Body of pancreas (tissue), 4 donors: ENCODE data around the gene USP6NL. TPM values are rescaled to one million over a fixed set of nuclear protein-coding genes. Genes with fewer than 3 reads are reported as not detected.

ENCODE experiments used
- ATAC-seq: fragments of 150-250 bp; one replicate; pipeline ENCODE4 v1.9.1; 2016
- DNase-seq, 4 donors: peaks; one replicate each; pipeline ENCODE4 v3.0.0-alpha.2; 2019
- H3K27ac ChIP-seq, 4 donors: fragments of 200-600 bp; sonication (generic); 1 replicate in 3 of 4; 2 replicates in 1 of 4; pipeline versions ENCODE4 v1.5.1 to v1.6.1; 2016 to 2019; ENCODE audit warnings: mild to moderate bottlenecking in 1 of 4, mixed read lengths in 1 of 4, moderate library complexity in 1 of 4
- H3K27me3 ChIP-seq, 2 donors: fragments of 200-600 bp; sonication (generic); one replicate each; pipeline ENCODE4 v1.6.0; 2016; ENCODE audit warnings: mild to moderate bottlenecking in 1 of 2
- H3K36me3 ChIP-seq, 2 donors: fragments of 200-600 bp; sonication (generic); replicated peaks in 1 of 2; 2 replicates each; pipeline ENCODE4 v1.5.1; 2016; ENCODE audit warnings: low read depth in 2 of 2; ENCODE audit not compliant: insufficient read depth in 1 of 2
- H3K4me1 ChIP-seq: fragments of 200-600 bp; sonication (generic); one replicate; pipeline ENCODE4 v1.6.0; 2016
- H3K4me3 ChIP-seq, 2 donors: fragments of 200-600 bp; sonication (generic); 1 replicate in 1 of 2; 2 replicates in 1 of 2; pipeline ENCODE4 v1.5.1; 2016 to 2019
- H3K9me3 ChIP-seq, 3 donors: fragments of 200-600 bp; sonication (generic); 1 replicate in 2 of 3; 2 replicates in 1 of 3; pipeline ENCODE4 v1.5.1; 2016
- POLR2A ChIP-seq, 3 donors: fragments of 450-650 bp; IDR thresholded peaks; one replicate each; pipeline ENCODE4 v1.6.1; 2016; ENCODE audit warnings: antibody characterized with exemption in 3 of 3, mild to moderate bottlenecking in 2 of 3
- WGBS, 2 donors: methylation state at CpG; one replicate each; pipeline ENCODE4 v1.1.5; 2017; 5-methylcytosine and 5-hydroxymethylcytosine counted together
- intact Hi-C: fragments of 100-400 bp; cut with DNase I; formaldehyde crosslinking; loops from one replicate; pipeline ENCODE4 v1.15.1; 2023
- total RNA-seq, 2 donors: library from RNA; depleted of rRNA; stranded (reverse); fragments of >200 nt; gene quantifications; one replicate each; pipeline ENCODE4 v1.1.0, GENCODE V29; 2016
- TF ChIP-seq, protein P1 (sequence below), 7 experiments: fragments of 450-650 bp in 4 of 7; fragments of 200-600 bp in 3 of 7; sonication (generic) in 3 of 7; IDR thresholded peaks; one replicate each; pipeline ENCODE4 v1.5.1; 2016 to 2019; ENCODE audit warnings: antibody characterized with exemption in 7 of 7

Gene USP6NL
- total RNA-seq, result 10 to 100 TPM; 13.7 to 16.8 TPM

DNA sequence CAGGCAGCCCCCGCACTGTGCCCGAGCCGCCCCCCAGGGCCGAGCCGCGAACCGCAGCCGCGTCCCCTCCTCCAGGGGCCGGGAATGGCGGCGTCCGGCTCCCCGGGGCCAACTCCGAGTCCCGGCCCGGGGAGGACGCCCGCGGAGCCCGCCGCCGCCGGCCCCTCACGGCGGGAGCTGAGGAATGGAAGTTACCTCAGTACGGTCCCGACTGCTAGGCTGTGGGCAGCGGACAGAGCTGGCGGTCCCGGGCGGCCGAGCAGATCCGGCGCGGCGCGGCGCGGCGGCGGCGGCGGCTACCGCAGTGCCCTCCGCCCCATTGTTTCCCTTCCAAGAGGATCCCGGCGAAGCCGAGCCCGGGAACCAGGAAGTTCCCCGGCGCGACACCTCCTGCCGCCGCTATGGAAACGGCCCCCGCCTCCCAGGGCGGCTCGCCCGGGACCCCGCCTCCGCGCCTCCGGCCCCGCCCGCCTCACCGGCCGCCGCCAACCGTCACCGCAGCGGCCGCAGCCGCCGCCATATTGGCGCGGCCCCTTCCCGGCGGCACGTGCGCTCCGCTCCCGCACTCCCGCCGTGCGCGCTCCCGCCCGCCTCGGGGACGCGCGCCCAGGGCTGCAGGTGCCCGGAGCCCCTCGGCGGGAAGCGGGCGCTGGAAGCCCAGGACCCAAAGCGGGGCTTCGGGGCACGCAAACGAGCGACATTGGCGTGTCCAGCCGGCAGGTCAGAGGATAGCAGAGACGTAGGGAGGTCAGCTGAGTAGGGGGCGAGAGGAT is at the start of gene USP6NL:
USP6NL (minus strand) TSS at position 403 of the 773 bp plus-strand sequence. CDS start 14,016 bp downstream, outside the sequence.
- H3K9me3 ChIP-seq, result no peaks in the 10 kb centered on the region
- DNase-seq (peak; percentile 91 to 94 (median 93)), ATAC-seq (peak; percentile 97)
- H3K4me3 ChIP-seq, result peak within 1 kb of the TSS; percentile 63 to 83
- peak within 1 kb of the TSS; percentile 87 to 95 (median 94) for H3K27ac ChIP-seq
- peaks cover 15% of the 10 kb centered on the region for H3K4me1 ChIP-seq
- H3K27me3 ChIP-seq, result no peaks in the 10 kb centered on the region
- WGBS, 2 donors, result 0% methylated on average over 17 to 71 of the region's 107 CpGs
- TF ChIP-seq, protein P1, sequence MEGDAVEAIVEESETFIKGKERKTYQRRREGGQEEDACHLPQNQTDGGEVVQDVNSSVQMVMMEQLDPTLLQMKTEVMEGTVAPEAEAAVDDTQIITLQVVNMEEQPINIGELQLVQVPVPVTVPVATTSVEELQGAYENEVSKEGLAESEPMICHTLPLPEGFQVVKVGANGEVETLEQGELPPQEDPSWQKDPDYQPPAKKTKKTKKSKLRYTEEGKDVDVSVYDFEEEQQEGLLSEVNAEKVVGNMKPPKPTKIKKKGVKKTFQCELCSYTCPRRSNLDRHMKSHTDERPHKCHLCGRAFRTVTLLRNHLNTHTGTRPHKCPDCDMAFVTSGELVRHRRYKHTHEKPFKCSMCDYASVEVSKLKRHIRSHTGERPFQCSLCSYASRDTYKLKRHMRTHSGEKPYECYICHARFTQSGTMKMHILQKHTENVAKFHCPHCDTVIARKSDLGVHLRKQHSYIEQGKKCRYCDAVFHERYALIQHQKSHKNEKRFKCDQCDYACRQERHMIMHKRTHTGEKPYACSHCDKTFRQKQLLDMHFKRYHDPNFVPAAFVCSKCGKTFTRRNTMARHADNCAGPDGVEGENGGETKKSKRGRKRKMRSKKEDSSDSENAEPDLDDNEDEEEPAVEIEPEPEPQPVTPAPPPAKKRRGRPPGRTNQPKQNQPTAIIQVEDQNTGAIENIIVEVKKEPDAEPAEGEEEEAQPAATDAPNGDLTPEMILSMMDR (IDR thresholded peaks at IDR 0.05), result no peak
- TF ChIP-seq POLR2A (IDR thresholded peaks at IDR 0.05), result peak; percentile 66 to 82 (median 71)
- intact Hi-C loops, result no loop called here
- H3K36me3 ChIP-seq, result no peaks in the 10 kb centered on the region

DNA sequence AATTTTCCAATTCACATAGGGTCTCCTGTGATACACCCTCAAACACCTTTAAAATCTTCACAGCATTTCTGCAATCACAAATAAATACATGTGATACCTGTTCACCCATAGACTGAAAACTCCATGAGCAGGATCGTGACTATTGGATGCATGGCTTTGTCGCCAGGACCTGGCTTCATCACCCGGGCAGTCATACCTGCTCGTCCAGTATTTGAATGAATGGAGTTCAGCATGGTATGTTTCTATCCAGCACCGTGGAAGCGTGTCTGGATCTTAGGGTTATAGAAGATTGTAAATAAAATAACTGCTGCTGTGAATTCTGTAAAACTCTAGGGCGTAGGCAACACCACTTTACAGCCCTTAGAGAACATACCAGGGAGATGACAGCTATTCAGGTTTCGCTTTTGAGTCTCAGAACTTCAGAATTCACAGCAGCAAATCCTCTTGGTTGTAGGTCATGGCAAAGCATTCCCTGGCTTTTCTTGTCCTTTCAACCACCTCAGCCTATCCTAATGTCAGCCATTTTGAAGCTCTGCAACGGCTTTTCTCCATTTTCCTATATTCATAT is 47.4 kb upstream of the USP6NL start:
- intact Hi-C loops, result no loop called here
- DNase-seq (no peak), ATAC-seq (no peak)
- Histone ChIP-seq H3K27me3 (no peaks in the 10 kb centered on the region), H3K4me1 (no peaks in the 10 kb centered on the region), H3K4me3 (no peak overlapping the region), H3K36me3 (no peaks in the 10 kb centered on the region), H3K9me3 (no peaks in the 10 kb centered on the region), H3K27ac (no peak overlapping the region)
- TF ChIP-seq, protein P1 (IDR thresholded peaks at IDR 0.05), result no peak
- TF ChIP-seq POLR2A (IDR thresholded peaks at IDR 0.05), result no peak
- WGBS, 2 donors, result 79 to 92% methylated on average over 9 of the region's 9 CpGs

DNA sequence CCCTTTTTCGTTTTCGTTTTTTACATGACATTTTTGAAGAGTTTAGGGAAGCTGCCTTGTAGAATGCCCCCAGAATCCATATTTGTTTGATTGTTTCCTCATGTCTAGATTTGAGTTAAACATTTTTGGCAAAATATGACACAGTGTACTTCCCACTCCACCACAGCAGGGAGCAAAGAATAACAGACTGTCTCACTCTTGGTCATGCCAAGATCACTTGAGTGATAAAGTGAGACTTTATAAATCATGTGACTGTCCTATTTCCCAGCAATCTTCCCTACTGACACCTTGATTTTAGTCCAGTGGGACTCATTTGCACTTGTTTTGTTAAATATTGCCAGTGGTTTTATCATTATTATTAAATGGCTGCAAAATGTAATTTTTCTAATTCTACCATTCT is 44.4 kb upstream of the USP6NL start:
- no peaks in the 10 kb centered on the region for H3K4me1 ChIP-seq
- no peak for ATAC-seq
- TF ChIP-seq, protein P1 (IDR thresholded peaks at IDR 0.05), result no peak
- TF ChIP-seq POLR2A (IDR thresholded peaks at IDR 0.05), result no peak
- H3K4me3 ChIP-seq, result no peak overlapping the region
- no peak overlapping the region for H3K27ac ChIP-seq
- H3K36me3 ChIP-seq, result no peaks in the 10 kb centered on the region
- 45 to 51% methylated on average over 2 of the region's 2 CpGs for WGBS, 2 donors
- no peak for DNase-seq
- H3K9me3 ChIP-seq, result no peaks in the 10 kb centered on the region
- no peaks in the 10 kb centered on the region for H3K27me3 ChIP-seq
- intact Hi-C loops, result no loop called here

- WGBS, 2 donors, result 84 to 88% methylated on average over 9 of the region's 9 CpGs
- H3K4me3 ChIP-seq, result no peak overlapping the region
- TF ChIP-seq, protein P1 (IDR thresholded peaks at IDR 0.05), result no peak
- no peak for TF ChIP-seq POLR2A (IDR thresholded peaks at IDR 0.05)
- intact Hi-C loops, result no loop called here
- no peak for DNase-seq
- ATAC-seq, result no peak
- H3K4me1 ChIP-seq, result no peaks in the 10 kb centered on the region
- no peaks in the 10 kb centered on the region for H3K36me3 ChIP-seq
- H3K27me3 ChIP-seq, result no peaks in the 10 kb centered on the region
- no peaks in the 10 kb centered on the region for H3K9me3 ChIP-seq
- H3K27ac ChIP-seq, result no peak overlapping the region
Measured at GRCh38 chr10:11654659-11655058, 43.2 kb upstream of the USP6NL start.
